ENCODE measurements around the gene U2AF2. TPM values are rescaled to one million over a fixed set of nuclear protein-coding genes. Genes with fewer than 3 reads are reported as not detected.

The U2AF2 gene
- total RNA-seq, 1 donor from 2014 or later = 194 TPM

- H3K9me3 ChIP-seq (ENCODE audit: insufficient read depth, low read depth, low read length) = no peaks in the 10 kb centered on the region
- no peak overlapping the region for H3K4me2 ChIP-seq (ENCODE audit: low read length)
- H3K4me3 Mint-ChIP-seq (ENCODE audit: unreplicated experiment) = no peak overlapping the region
- no peaks in the 10 kb centered on the region for H3K4me1 ChIP-seq (ENCODE audit: insufficient read depth, low read length)
- H3K36me3 ChIP-seq (ENCODE audit: insufficient read depth, low read length) = no peaks in the 10 kb centered on the region
- no peak overlapping the region for H3K27ac ChIP-seq (ENCODE audit: low read depth, low read length)
- H3K36me3 Mint-ChIP-seq (ENCODE audit: low read depth, unreplicated experiment) = peaks cover 9% of the 10 kb centered on the region
- H3K27me3 ChIP-seq (ENCODE audit: insufficient read depth, low read length) = no peaks in the 10 kb centered on the region
- H3K9me3 Mint-ChIP-seq (ENCODE audit: unreplicated experiment) = no peaks in the 10 kb centered on the region
- FAIRE-seq (no peak), DNase-seq (ENCODE audit: low read depth) (no peak)
- H3K79me2 ChIP-seq (ENCODE audit: insufficient read depth, low read length) = peaks cover 49% of the 10 kb centered on the region
- no peak overlapping the region for H3K9ac ChIP-seq (ENCODE audit: low read length)
- no peak overlapping the region for H3K27ac Mint-ChIP-seq (ENCODE audit: unreplicated experiment)
- peaks cover 9% of the 10 kb centered on the region for H3K4me1 Mint-ChIP-seq (ENCODE audit: low read depth, unreplicated experiment)
- no peaks in the 10 kb centered on the region for H3K27me3 Mint-ChIP-seq (ENCODE audit: low read depth, unreplicated experiment)
- no peak for TF ChIP-seq CTCF (IDR thresholded peaks at IDR 0.05; ENCODE audit: insufficient read depth, low read depth, low read length)
- no peak for TF ChIP-seq EZH2 (IDR thresholded peaks at IDR 0.05; ENCODE audit: insufficient read depth, low read length)
- H4K20me1 ChIP-seq (ENCODE audit: insufficient read depth, low read length) = peaks cover 58% of the 10 kb centered on the region
- no peak overlapping the region for H2AFZ ChIP-seq (ENCODE audit: low read depth, low read length)
- H3K4me3 ChIP-seq (ENCODE audit: insufficient read depth, low read depth, low read length) = no peak overlapping the region
Measured at GRCh38 chr19:55688422-55689218, 33.8 kb downstream of the U2AF2 start.

- H3K4me1 Mint-ChIP-seq (ENCODE audit: low read depth, unreplicated experiment) = peaks cover 9% of the 10 kb centered on the region
- no peak overlapping the region for H3K27ac Mint-ChIP-seq (ENCODE audit: unreplicated experiment)
- TF ChIP-seq CTCF (IDR thresholded peaks at IDR 0.05; ENCODE audit: insufficient read depth, low read depth, low read length) (no peak), EZH2 (IDR thresholded peaks at IDR 0.05; ENCODE audit: insufficient read depth, low read length) (no peak)
- no peaks in the 10 kb centered on the region for H3K4me1 ChIP-seq (ENCODE audit: insufficient read depth, low read length)
- no peaks in the 10 kb centered on the region for H3K9me3 ChIP-seq (ENCODE audit: insufficient read depth, low read depth, low read length)
- peaks cover 39% of the 10 kb centered on the region for H3K79me2 ChIP-seq (ENCODE audit: insufficient read depth, low read length)
- no peaks in the 10 kb centered on the region for H3K27me3 Mint-ChIP-seq (ENCODE audit: low read depth, unreplicated experiment)
- H3K9ac ChIP-seq (ENCODE audit: low read length) = no peak overlapping the region
- DNase-seq (ENCODE audit: low read depth) = no peak
- no peak overlapping the region for H3K4me3 Mint-ChIP-seq (ENCODE audit: unreplicated experiment)
- H3K9me3 Mint-ChIP-seq (ENCODE audit: unreplicated experiment) = no peaks in the 10 kb centered on the region
- H3K36me3 ChIP-seq (ENCODE audit: insufficient read depth, low read length) = no peaks in the 10 kb centered on the region
- peaks cover 2% of the 10 kb centered on the region for H3K36me3 Mint-ChIP-seq (ENCODE audit: low read depth, unreplicated experiment)
- H4K20me1 ChIP-seq (ENCODE audit: insufficient read depth, low read length) = peaks cover 49% of the 10 kb centered on the region
- no peak overlapping the region for H3K4me2 ChIP-seq (ENCODE audit: low read length)
- no peak overlapping the region for H3K4me3 ChIP-seq (ENCODE audit: insufficient read depth, low read depth, low read length)
- H3K27me3 ChIP-seq (ENCODE audit: insufficient read depth, low read length) = no peaks in the 10 kb centered on the region
- no peak overlapping the region for H2AFZ ChIP-seq (ENCODE audit: low read depth, low read length)
- no peak for FAIRE-seq
- no peak overlapping the region for H3K27ac ChIP-seq (ENCODE audit: low read depth, low read length)
Measured at GRCh38 chr19:55689411-55690108, 34.7 kb downstream of the U2AF2 start.

Measured in astrocyte (in vitro differentiated cells and primary cell).